H1 (cell line): ENCODE data around the gene PLAC1. TPM values are rescaled to one million over a fixed set of nuclear protein-coding genes. Genes with fewer than 3 reads are reported as not detected.

ENCODE experiments used
- CTCF ChIA-PET: fragments of 300-600 bp; sonication (Branson Sonifier 250); formaldehyde crosslinking; loops from one replicate; lab custom pipeline; 2021; ENCODE audit not compliant: partially characterized antibody; lab: Charles Lee
- POLR2A ChIA-PET: fragments of 300-600 bp; sonication (Branson Sonifier 250); formaldehyde crosslinking; loops from one replicate; lab custom pipeline; 2021; ENCODE audit warnings: inconsistent platforms; ENCODE audit not compliant: partially characterized antibody; lab: Charles Lee
- DNase-seq, 2 experiments: peaks; one replicate each; pipeline versions ENCODE4 v3.0.0 to v3.0.0-alpha.2; 2010 to 2022; ENCODE audit warnings: low spot score in 2 of 2, low read depth in 1 of 2, mixed read lengths in 1 of 2
- FAIRE-seq: peaks from 2 replicates; lab custom pipeline; 2011; peaks lifted over from hg19 to GRCh38; lab: Jason Lieb, UNC
- H2AFZ ChIP-seq: 2 replicates; pipeline ENCODE4 v1.8.1; 2012; ENCODE audit warnings: low read length, inconsistent platforms
- H2AK5ac ChIP-seq: 2 replicates; pipeline ENCODE4 v1.6.1; 2013; ENCODE audit warnings: low read depth, low read length
- H2BK120ac ChIP-seq: replicated peaks from 2 replicates; pipeline ENCODE3; 2013; ENCODE audit warnings: low read depth, low read length, inconsistent platforms
- H2BK12ac ChIP-seq: 2 replicates; pipeline ENCODE4 v1.6.1; 2013; ENCODE audit warnings: low read depth, low read length
- H2BK15ac ChIP-seq: 2 replicates; pipeline ENCODE4 v1.6.1; 2013; ENCODE audit warnings: low read length
- H2BK20ac ChIP-seq: 2 replicates; pipeline ENCODE4 v1.6.1; 2013; ENCODE audit warnings: low read length
- H2BK5ac ChIP-seq: 2 replicates; pipeline ENCODE4 v1.6.1; 2013; ENCODE audit warnings: low read depth, low read length
- H3K14ac ChIP-seq: 2 replicates; pipeline ENCODE4 v1.6.1; 2013; ENCODE audit warnings: inconsistent platforms; ENCODE audit not compliant: insufficient read length
- H3K18ac ChIP-seq: 2 replicates; pipeline ENCODE4 v1.6.1; 2013; ENCODE audit warnings: low read length; ENCODE audit errors: extremely low read depth
- H3K23ac ChIP-seq: 2 replicates; pipeline ENCODE4 v1.6.1; 2013; ENCODE audit warnings: inconsistent platforms; ENCODE audit not compliant: insufficient read length
- H3K23me2 ChIP-seq: 2 replicates; pipeline ENCODE4 v1.6.1; 2013; ENCODE audit warnings: low read depth, low read length
- H3K27ac ChIP-seq: 2 replicates; pipeline ENCODE4 v1.6.1; 2011; ENCODE audit warnings: low read depth, low read length, inconsistent platforms
- H3K27me3 ChIP-seq, 4 experiments: replicated peaks in 1 of 4; 1 replicate in 1 of 4; 2 replicates in 3 of 4; pipeline versions ENCODE4 v1.6.1 to v1.8.1; 2011 to 2013; ENCODE audit warnings: low read length in 3 of 4, mild to moderate bottlenecking in 3 of 4, inconsistent platforms in 2 of 4, mixed read lengths in 2 of 4, moderate library complexity in 1 of 4; ENCODE audit not compliant: control insufficient read depth in 3 of 4, insufficient read depth in 3 of 4; ENCODE audit errors: extremely low read depth in 1 of 4
- H3K36me3 ChIP-seq, 4 experiments: 2 replicates each; pipeline versions ENCODE4 v1.6.1 to v1.8.1; 2011 to 2013; ENCODE audit warnings: mild to moderate bottlenecking in 4 of 4, low read length in 3 of 4, moderate library complexity in 2 of 4, control low read depth in 1 of 4, inconsistent platforms in 1 of 4; ENCODE audit not compliant: insufficient read depth in 4 of 4, control insufficient read depth in 2 of 4
- H3K4ac ChIP-seq: replicated peaks from 2 replicates; pipeline ENCODE3; 2013; ENCODE audit warnings: low read length, low read depth, mixed read lengths, inconsistent platforms; ENCODE audit not compliant: insufficient read length
- H3K4me1 ChIP-seq, 4 experiments: replicated peaks in 1 of 4; 1 replicate in 1 of 4; 2 replicates in 3 of 4; pipeline versions ENCODE4 v1.6.1 to v1.8.1; 2011 to 2013; ENCODE audit warnings: low read length in 3 of 4, inconsistent platforms in 2 of 4, mixed read lengths in 1 of 4; ENCODE audit not compliant: insufficient read depth in 4 of 4, control insufficient read depth in 3 of 4
- H3K4me2 ChIP-seq, 2 experiments: 2 replicates each; pipeline versions ENCODE4 v1.6.1 to v1.8.1; 2011 to 2013; ENCODE audit warnings: low read depth in 2 of 2, low read length in 2 of 2, control low read depth in 1 of 2, inconsistent platforms in 1 of 2, mild to moderate bottlenecking in 1 of 2; ENCODE audit not compliant: insufficient read depth in 1 of 2
- H3K4me3 ChIP-seq, 4 experiments: fragments of 200-600, 300-600 bp in 1 of 4; sonication (generic), shearing (Covaris generic), sonication (Bioruptor Twin) in 1 of 4; 2 replicates each; pipeline versions ENCODE4 v1.5.1 to v1.8.1; 2011 to 2016; ENCODE audit warnings: low read length in 4 of 4, low read depth in 3 of 4, control low read depth in 2 of 4, inconsistent platforms in 2 of 4, mild to moderate bottlenecking in 2 of 4, mixed read lengths in 1 of 4, moderate library complexity in 1 of 4; ENCODE audit not compliant: insufficient read depth in 2 of 4; ENCODE audit errors: extremely low read depth in 1 of 4
- H3K56ac ChIP-seq: replicated peaks from 2 replicates; pipeline ENCODE3; 2013; ENCODE audit warnings: low read depth, mild to moderate bottlenecking, mixed read lengths, low read length, inconsistent platforms; ENCODE audit not compliant: insufficient read length
- H3K79me1 ChIP-seq: 2 replicates; pipeline ENCODE4 v1.6.1; 2013; ENCODE audit warnings: low read depth, low read length, control low read depth
- H3K79me2 ChIP-seq, 2 experiments: 2 replicates each; pipeline versions ENCODE4 v1.6.1 to v1.8.1; 2012 to 2013; ENCODE audit warnings: low read length in 2 of 2, mild to moderate bottlenecking in 2 of 2, inconsistent platforms in 1 of 2; ENCODE audit not compliant: insufficient read depth in 2 of 2, control insufficient read depth in 1 of 2
- H3K9ac ChIP-seq, 4 experiments: replicated peaks in 1 of 4; 1 replicate in 1 of 4; 2 replicates in 3 of 4; pipeline versions ENCODE4 v1.6.1 to v1.8.1; 2011 to 2013; ENCODE audit warnings: low read depth in 3 of 4, low read length in 3 of 4, control low read depth in 2 of 4, mild to moderate bottlenecking in 2 of 4, moderate library complexity in 2 of 4, inconsistent platforms in 1 of 4; ENCODE audit errors: extremely low read depth in 1 of 4
- H3K9me3 ChIP-seq, 2 experiments: 2 replicates each; pipeline versions ENCODE4 v1.6.1 to v1.8.1; 2012 to 2013; ENCODE audit warnings: mild to moderate bottlenecking in 2 of 2, moderate library complexity in 2 of 2, control low read depth in 1 of 2, inconsistent platforms in 1 of 2, low read depth in 1 of 2, low read length in 1 of 2, mixed read lengths in 1 of 2; ENCODE audit not compliant: insufficient read depth in 2 of 2
- H4K20me1 ChIP-seq, 2 experiments: replicated peaks in 1 of 2; 2 replicates each; pipeline versions ENCODE3 to v1.8.1; 2011 to 2013; ENCODE audit warnings: inconsistent platforms in 2 of 2, low read length in 2 of 2, mild to moderate bottlenecking in 1 of 2; ENCODE audit not compliant: insufficient read depth in 2 of 2, control insufficient read depth in 1 of 2
- H4K5ac ChIP-seq: 2 replicates; pipeline ENCODE4 v1.6.1; 2013; ENCODE audit warnings: low read length, low read depth, mixed read lengths, inconsistent platforms; ENCODE audit not compliant: insufficient read length
- H4K8ac ChIP-seq: 2 replicates; pipeline ENCODE4 v1.8.0; 2013; ENCODE audit warnings: mild to moderate bottlenecking, moderate library complexity, low read length, inconsistent platforms; ENCODE audit not compliant: insufficient read depth; ENCODE audit errors: extremely low read depth
- H4K91ac ChIP-seq: replicated peaks from 2 replicates; pipeline ENCODE3; 2013; ENCODE audit warnings: low read length, mixed read lengths, inconsistent platforms; ENCODE audit not compliant: insufficient read length
- BACH1 ChIP-seq: IDR thresholded peaks from 2 replicates; pipeline ENCODE4 v1.6.1; 2012; ENCODE audit warnings: low read length, improper control_type of control experiment
- CBX8 ChIP-seq: fragments of 300-800, 300-1000 bp; sonication (generic); IDR thresholded peaks from 2 replicates; pipeline ENCODE4 v1.7.1; 2016; ENCODE audit warnings: low read depth, low read length, borderline replicate concordance
- GTF2F1 ChIP-seq: IDR thresholded peaks from 2 replicates; pipeline ENCODE4 v1.6.1; 2012; ENCODE audit warnings: low read depth, low read length, improper control_type of control experiment, borderline replicate concordance
- HDAC6 ChIP-seq: IDR thresholded peaks from one replicate; pipeline ENCODE4 v1.7.1; 2012; ENCODE audit warnings: low read depth, mild to moderate bottlenecking, inconsistent platforms, low read length, moderate library complexity
- POLR2A ChIP-seq, 2 experiments: IDR thresholded peaks; 1 replicate in 1 of 2; 2 replicates in 1 of 2; pipeline ENCODE4 v1.6.1; 2011; ENCODE audit warnings: low read depth in 2 of 2, low read length in 2 of 2, mild to moderate bottlenecking in 2 of 2; ENCODE audit errors: control extremely low read depth in 1 of 2
- RAD21 ChIP-seq, 2 experiments: IDR thresholded peaks in 1 of 2; conservative IDR thresholded peaks in 1 of 2; 2 replicates each; pipeline ENCODE4 v1.6.1; 2011; ENCODE audit warnings: low read depth in 2 of 2, low read length in 2 of 2, improper control_type of control experiment in 1 of 2, inconsistent platforms in 1 of 2, mild to moderate bottlenecking in 1 of 2, moderate library complexity in 1 of 2
- SP2 ChIP-seq: IDR thresholded peaks from 2 replicates; pipeline ENCODE4 v1.6.1; 2012; ENCODE audit warnings: mild to moderate bottlenecking, low read length, inconsistent platforms
- WGBS, 2 experiments: shearing (Covaris generic) in 1 of 2; methylation state at CpG; one replicate each; pipeline versions ENCODE4 v1.1.6 to v1.1.7; 2013 to 2015; ENCODE audit warnings: low lambda C conversion rate in 2 of 2, mixed read lengths in 2 of 2, inconsistent platforms in 1 of 2, low coverage in 1 of 2, missing lambda C conversion rate in 1 of 2; ENCODE audit not compliant: insufficient replicate concordance in 2 of 2, insufficient coverage in 1 of 2, insufficient read length in 1 of 2; ENCODE audit errors: extremely low coverage in 1 of 2, missing lambda C conversion rate in 1 of 2; 5-methylcytosine and 5-hydroxymethylcytosine counted together
- polyA plus RNA-seq, 7 experiments: library from polyadenylated mRNA; depleted of rRNA in 3 of 7; stranded (reverse) in 5 of 7; unstranded in 2 of 7; fragments of >200 nt in 5 of 7; fragments of 200-250 nt in 2 of 7; gene quantifications; 1 replicate in 5 of 7; 2 replicates in 1 of 7; 4 replicates in 1 of 7; pipeline versions ENCODE4 v1.2.1 to v1.2.3, GENCODE V29; 2011 to 2013; ENCODE audit warnings: missing spikeins in 2 of 7, mixed read lengths in 2 of 7
- total RNA-seq: library from RNA; stranded (reverse); fragmentation: NEBNext Ultra II Directional; extraction: Animal tissue kit (Norgen Biotek cat#: 25700); gene quantifications from 2 replicates; pipeline ENCODE4 v1.2.1, GENCODE V29; 2021
- TF ChIP-seq, protein P1 (sequence below): IDR thresholded peaks from 2 replicates; pipeline ENCODE4 v1.6.1; 2011; ENCODE audit warnings: low read length, improper control_type of control experiment

PLAC1 gene
- total and polyA plus RNA-seq, 2 of the 8 experiments (the other 6 are each of a cell fraction or from before 2014, with no cell fraction given) = 1.8 TPM; not detected in 1

DNA sequence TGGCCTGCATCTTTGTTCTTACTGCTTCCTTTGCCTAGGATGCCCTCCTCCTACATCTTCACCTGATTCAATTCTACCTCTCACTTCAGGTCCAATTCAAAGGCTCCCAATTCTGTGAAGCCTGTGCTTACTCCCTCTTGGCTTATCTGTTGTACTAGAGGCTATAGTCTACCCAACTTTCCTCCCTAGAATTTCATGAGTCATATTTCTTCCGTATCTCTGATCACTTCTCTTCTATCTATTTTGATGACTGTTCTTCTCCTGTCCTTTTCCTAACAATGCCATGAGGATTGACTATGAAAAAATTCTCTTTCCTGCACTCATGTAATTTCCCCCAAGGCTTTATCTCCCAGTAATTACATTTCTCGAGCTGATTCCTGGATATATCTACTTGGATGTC is 96.3 kb downstream of the PLAC1 start:
- H4K91ac ChIP-seq = no peak overlapping the region
- no peaks in the 10 kb centered on the region for H3K36me3 ChIP-seq
- H2BK120ac ChIP-seq = no peak overlapping the region
- no peak overlapping the region for H2BK5ac ChIP-seq
- H3K79me1 ChIP-seq = no peaks in the 10 kb centered on the region
- H3K4me3 ChIP-seq = no peak overlapping the region
- no peaks in the 10 kb centered on the region for H3K79me2 ChIP-seq
- H3K4me2 ChIP-seq = no peak overlapping the region
- H2AK5ac ChIP-seq = no peak overlapping the region
- H3K27ac ChIP-seq = no peak overlapping the region
- H3K14ac ChIP-seq = no peak overlapping the region
- no peaks in the 10 kb centered on the region for H3K9me3 ChIP-seq
- no peak overlapping the region for H2BK12ac ChIP-seq
- peaks cover 0 to 4% (median 0%) of the 10 kb centered on the region in 4 experiments; a peak in 2 of 7 replicates for H3K4me1 ChIP-seq
- H3K9ac ChIP-seq = no peak overlapping the region
- DNase-seq (no peak), FAIRE-seq (no peak)
- H3K18ac ChIP-seq = no peak overlapping the region
- ChIA-PET POLR2A (no interaction called here), CTCF (no interaction called here)
- no peaks in the 10 kb centered on the region; a peak in 1 of 7 replicates for H3K27me3 ChIP-seq
- no peak overlapping the region for H2AFZ ChIP-seq
- no peak overlapping the region for H4K5ac ChIP-seq
- no peak overlapping the region for H2BK15ac ChIP-seq
- H4K20me1 ChIP-seq = no peaks in the 10 kb centered on the region
- H4K8ac ChIP-seq = no peak overlapping the region
- no peak for TF ChIP-seq RAD21 (IDR thresholded peaks at IDR 0.05 in 1 of 2, conservative IDR thresholded peaks at IDR 0.05 in 1 of 2; ENCODE audit: low read depth in 2 of 2, low read length in 2 of 2)
- TF ChIP-seq SP2 = no peak
- no peak for TF ChIP-seq BACH1
- no peak for TF ChIP-seq CBX8
- TF ChIP-seq, protein P1, sequence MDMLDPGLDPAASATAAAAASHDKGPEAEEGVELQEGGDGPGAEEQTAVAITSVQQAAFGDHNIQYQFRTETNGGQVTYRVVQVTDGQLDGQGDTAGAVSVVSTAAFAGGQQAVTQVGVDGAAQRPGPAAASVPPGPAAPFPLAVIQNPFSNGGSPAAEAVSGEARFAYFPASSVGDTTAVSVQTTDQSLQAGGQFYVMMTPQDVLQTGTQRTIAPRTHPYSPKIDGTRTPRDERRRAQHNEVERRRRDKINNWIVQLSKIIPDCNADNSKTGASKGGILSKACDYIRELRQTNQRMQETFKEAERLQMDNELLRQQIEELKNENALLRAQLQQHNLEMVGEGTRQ = no peak
- no peak for TF ChIP-seq GTF2F1
- TF ChIP-seq HDAC6 = no peak
- TF ChIP-seq POLR2A (IDR thresholded peaks at IDR 0.05; ENCODE audit: control extremely low read depth in 1 of 2, low read depth in 2 of 2, low read length in 2 of 2) = no peak
- no peak overlapping the region for H3K4ac ChIP-seq
- H2BK20ac ChIP-seq = no peak overlapping the region
- H3K56ac ChIP-seq = no peak overlapping the region
- H3K23me2 ChIP-seq = no peaks in the 10 kb centered on the region
- WGBS, 2 experiments = 86% methylated on average over 2 of the region's 2 CpGs; no CpG with 5 or more reads in 1 of the 2 experiments
- no peak overlapping the region for H3K23ac ChIP-seq
